ENCODE data around the gene HS6ST3. TPM values are rescaled to one million over a fixed set of nuclear protein-coding genes. Genes with fewer than 3 reads are reported as not detected.

HS6ST3 gene
- total RNA-seq, 1 experiment from 2014 or later, result 1.2 TPM

- TF ChIP-seq ZNF532 (CRISPR knock-in tag; IDR thresholded peaks at IDR 0.05; ENCODE audit: borderline replicate concordance) (no peak), NFATC4 (CRISPR knock-in tag; IDR thresholded peaks at IDR 0.05) (no peak), AR (CRISPR knock-in tag; IDR thresholded peaks at IDR 0.05) (no peak), RORB (CRISPR knock-in tag; IDR thresholded peaks at IDR 0.05) (no peak)
These were observed 195.1 kb downstream of the HS6ST3 start (continued) for GRCh38 chr13:96284971-96285370.

- H3K4me3 Mint-ChIP-seq, result no peak overlapping the region
- no peaks in the 10 kb centered on the region for H3K36me3 Mint-ChIP-seq
- H3K27ac Mint-ChIP-seq, result no peak overlapping the region
- CTCF ChIA-PET, result interaction anchor here (0.8 kb wide), 1 partner anchor 1165 kb away, joined by 3 read pairs; no protein-coding TSS in a partner anchor
- no peaks in the 10 kb centered on the region for H3K27me3 Mint-ChIP-seq (ENCODE audit: low read depth)
- POLR2A ChIA-PET, result no interaction called here
- H3K4me1 Mint-ChIP-seq, result peaks cover 17% of the 10 kb centered on the region
- ATAC-seq (no peak), DNase-seq (ENCODE audit: low spot score) (no peak)
- peaks cover 12% of the 10 kb centered on the region for H3K9me3 Mint-ChIP-seq
- TF ChIP-seq ESRRA (CRISPR knock-in tag; IDR thresholded peaks at IDR 0.05; ENCODE audit: borderline replicate concordance) (no peak), CTCF (IDR thresholded peaks at IDR 0.05) (no peak), PRDM15 (CRISPR knock-in tag; IDR thresholded peaks at IDR 0.05) (no peak), PREB (CRISPR knock-in tag; IDR thresholded peaks at IDR 0.05; ENCODE audit: borderline replicate concordance) (no peak), FOXK1 (CRISPR knock-in tag; IDR thresholded peaks at IDR 0.05) (no peak), USF1 (CRISPR knock-in tag; IDR thresholded peaks at IDR 0.05) (no peak), ARID4B (CRISPR knock-in tag; IDR thresholded peaks at IDR 0.05; ENCODE audit: borderline replicate concordance) (no peak), HMGXB4 (CRISPR knock-in tag; IDR thresholded peaks at IDR 0.05) (no peak), MYBL2 (CRISPR knock-in tag; IDR thresholded peaks at IDR 0.05) (no peak)
These were observed 195.8 kb downstream of the HS6ST3 start for GRCh38 chr13:96285729-96286128.

All from WTC11 (cell line).